HG03097 (cell line): ENCODE data around the gene TACC2.

ENCODE experiments used
- ATAC-seq: cut with Tn5 transposase; IDR thresholded peaks from one replicate; pipeline ENCODE4 v1.9.1; 2021; ENCODE audit not compliant: unreplicated experiment, low FRiP score

The TACC2 gene

GRCh38 chr10:122140941-122141623 is 152.1 kb downstream of the TACC2 start:
- ATAC-seq, result no peak

GRCh38 chr10:122141821-122142640 is 153.1 kb downstream of the TACC2 start:
- no peak for ATAC-seq

- no peak for ATAC-seq
Observed at GRCh38 chr10:122142641-122143237, 153.8 kb downstream of the TACC2 start.

- ATAC-seq, result no peak
Observed at GRCh38 chr10:122143238-122143841, 154.4 kb downstream of the TACC2 start.

- ATAC-seq, result no peak
Observed at GRCh38 chr10:122144199-122144598, 155.2 kb downstream of the TACC2 start.

GRCh38 chr10:122145113-122145512 is 156.2 kb downstream of the TACC2 start:
- ATAC-seq, result no peak

- no peak for ATAC-seq
Observed at GRCh38 chr10:122147663-122148062, 158.7 kb downstream of the TACC2 start.

GRCh38 chr10:122148876-122149560 is 160.1 kb downstream of the TACC2 start:
- ATAC-seq, result no peak

GRCh38 chr10:122149561-122150505 is 160.9 kb downstream of the TACC2 start:
- ATAC-seq, result no peak

- no peak for ATAC-seq
Observed at GRCh38 chr10:122151121-122151694, 162.2 kb downstream of the TACC2 start.

GRCh38 chr10:122152544-122152943 is 163.6 kb downstream of the TACC2 start:
- ATAC-seq, result no peak

- ATAC-seq, result no peak
Observed at GRCh38 chr10:122154031-122154544, 165.1 kb downstream of the TACC2 start.

- ATAC-seq, result no peak
Observed at GRCh38 chr10:122154545-122155366, 165.8 kb downstream of the TACC2 start.

- no peak for ATAC-seq
Observed at GRCh38 chr10:122157451-122157850, 168.5 kb downstream of the TACC2 start.

- no peak for ATAC-seq
Observed at GRCh38 chr10:122158362-122158761, 169.4 kb downstream of the TACC2 start.

GRCh38 chr10:122159141-122159970 is 170.4 kb downstream of the TACC2 start:
- no peak for ATAC-seq

- ATAC-seq, result no peak
Observed at GRCh38 chr10:122161795-122162194, 172.8 kb downstream of the TACC2 start.
